ENCODE results near the gene ERRFI1.
A peak's percentile ranks its signal among the peaks of the same experiment; 100 is the strongest.
"Not testable (repeated sequence)": the region's sequence is repeated elsewhere in the genome, so short reads cannot be mapped to it uniquely, and the experiment has no call there.

The ERRFI1 gene, protein sequence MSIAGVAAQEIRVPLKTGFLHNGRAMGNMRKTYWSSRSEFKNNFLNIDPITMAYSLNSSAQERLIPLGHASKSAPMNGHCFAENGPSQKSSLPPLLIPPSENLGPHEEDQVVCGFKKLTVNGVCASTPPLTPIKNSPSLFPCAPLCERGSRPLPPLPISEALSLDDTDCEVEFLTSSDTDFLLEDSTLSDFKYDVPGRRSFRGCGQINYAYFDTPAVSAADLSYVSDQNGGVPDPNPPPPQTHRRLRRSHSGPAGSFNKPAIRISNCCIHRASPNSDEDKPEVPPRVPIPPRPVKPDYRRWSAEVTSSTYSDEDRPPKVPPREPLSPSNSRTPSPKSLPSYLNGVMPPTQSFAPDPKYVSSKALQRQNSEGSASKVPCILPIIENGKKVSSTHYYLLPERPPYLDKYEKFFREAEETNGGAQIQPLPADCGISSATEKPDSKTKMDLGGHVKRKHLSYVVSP

DNA sequence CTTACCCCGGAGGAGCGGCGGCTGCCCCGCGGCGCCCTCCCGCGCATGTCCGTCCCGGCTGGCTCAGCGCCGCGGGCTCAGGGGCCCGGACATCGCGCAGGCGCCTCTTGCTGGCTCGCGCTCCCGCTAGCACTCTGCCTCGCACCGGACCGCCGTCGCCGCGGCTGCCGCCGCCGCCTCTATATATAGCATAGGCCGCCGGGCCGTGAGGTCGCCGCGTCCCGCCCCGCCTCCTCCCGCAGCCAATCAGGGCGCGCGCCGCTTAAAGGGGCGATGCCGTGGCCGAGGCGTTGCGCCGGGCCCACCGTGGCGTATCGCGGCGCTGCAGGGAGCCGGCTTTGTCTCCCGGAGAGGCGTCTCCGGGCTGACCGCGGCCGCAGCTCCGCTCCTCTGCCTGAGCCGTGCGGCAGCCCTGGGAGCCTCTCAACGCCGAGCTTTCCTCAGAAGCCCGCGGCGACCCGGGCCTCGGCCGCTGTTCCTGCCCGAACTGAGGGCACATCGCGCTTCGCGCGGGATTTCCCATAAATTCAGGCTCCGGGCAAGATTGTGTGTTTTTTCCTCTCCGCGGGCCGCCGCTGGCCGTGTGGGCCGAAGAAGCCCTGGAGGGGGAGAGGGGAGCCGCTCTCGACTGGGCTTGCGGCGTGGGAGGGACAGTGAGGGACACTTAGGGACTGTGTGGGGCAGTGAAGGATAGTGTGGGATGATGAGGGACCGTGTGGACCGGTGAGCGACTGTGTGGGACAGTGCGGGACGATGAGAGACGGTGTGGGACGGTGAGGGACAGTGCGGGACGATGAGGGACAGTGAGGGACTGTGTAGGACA lies at the start of gene ERRFI1:
ERRFI1 (minus strand) TSS at position 157 of the 823 bp plus-strand sequence. CDS start 10,690 bp downstream, outside the sequence.
- DNase-seq (ENCODE audit: low spot score) = peak; percentile 96

DNA sequence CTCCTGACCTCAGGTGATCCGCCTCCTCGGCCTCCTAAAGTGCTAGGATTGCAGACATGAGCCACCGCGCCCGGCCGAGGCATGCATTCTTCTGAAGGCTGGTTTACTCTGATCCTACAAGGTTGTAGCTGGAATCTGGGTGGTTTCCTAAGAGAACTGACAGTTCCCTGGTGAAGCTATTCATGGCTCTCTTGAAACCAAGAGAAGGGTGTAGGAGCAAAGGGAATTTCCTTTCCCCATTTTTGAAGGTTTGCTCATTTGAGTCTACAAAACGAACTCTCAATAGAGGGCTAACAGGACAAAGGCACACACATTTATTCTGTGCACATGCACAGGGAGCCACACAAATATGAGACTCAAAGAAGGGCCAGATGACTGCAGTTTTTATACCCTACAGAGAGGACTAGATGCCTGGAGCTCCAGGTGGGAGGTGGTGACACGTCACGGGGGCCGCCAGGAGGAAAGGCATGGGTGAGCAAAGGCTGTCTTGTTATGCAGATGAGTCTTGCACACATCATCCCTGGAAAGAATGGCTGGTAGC lies 49.5 kb upstream of the ERRFI1 start:
- DNase-seq (ENCODE audit: low spot score) = peak; percentile 80

DNA sequence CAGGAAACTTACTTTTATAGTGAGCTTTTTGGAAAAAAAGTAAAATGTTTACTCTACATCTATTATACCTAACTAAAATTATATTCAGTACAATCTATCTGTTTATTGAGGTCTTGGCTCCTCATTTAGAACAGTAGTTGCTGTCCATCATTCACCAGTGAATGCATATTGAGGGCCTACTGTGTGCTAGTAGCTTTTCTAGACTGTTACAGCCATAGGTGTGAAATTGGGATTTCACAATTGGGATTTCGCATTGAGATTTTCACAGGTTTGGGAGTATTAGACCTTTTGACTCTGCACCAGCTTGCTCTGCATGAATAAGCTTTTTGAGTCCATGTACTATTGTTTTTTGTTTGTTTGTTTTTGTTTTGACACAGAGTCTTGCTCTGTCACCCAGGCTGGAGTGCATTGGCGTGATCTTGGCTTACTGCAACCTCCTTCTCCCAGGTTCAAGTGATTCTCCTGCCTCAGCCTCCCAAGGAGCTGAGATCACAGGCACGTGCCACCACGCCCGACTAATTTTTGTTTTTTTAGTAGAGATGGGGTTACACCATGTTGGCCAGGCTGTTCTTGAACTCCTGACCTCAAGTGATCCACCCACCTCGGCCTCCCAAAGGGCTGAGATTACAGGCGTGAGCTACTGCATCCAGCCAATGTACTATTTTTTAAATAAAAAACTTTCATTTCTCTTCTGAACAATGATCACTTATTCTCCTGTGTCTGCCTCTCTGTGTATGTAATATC lies 47.2 kb upstream of the ERRFI1 start:
- DNase-seq (ENCODE audit: low spot score) = no peak

DNA sequence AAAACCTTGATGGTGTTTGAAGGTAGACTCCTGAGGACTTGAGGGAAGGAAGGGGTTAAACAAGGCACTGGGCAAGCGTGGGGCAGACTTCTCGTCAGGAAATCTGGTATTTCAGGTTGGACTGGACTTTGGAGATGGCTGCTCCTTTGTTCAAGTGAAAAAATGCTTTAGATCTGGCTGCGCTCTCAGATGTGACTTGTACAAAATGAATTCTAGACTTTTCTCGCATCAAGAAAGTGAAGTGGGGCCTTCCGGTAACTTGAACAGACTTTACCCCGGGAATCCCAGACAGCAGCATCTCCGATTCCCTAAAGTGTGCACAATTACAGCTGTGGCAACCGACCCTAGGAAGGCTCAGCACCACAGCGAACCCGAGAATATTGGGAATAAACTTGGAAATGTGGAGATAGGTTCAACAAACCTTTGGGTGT lies 44.3 kb upstream of the ERRFI1 start:
- peak; percentile 53 for DNase-seq (ENCODE audit: low spot score)

DNA sequence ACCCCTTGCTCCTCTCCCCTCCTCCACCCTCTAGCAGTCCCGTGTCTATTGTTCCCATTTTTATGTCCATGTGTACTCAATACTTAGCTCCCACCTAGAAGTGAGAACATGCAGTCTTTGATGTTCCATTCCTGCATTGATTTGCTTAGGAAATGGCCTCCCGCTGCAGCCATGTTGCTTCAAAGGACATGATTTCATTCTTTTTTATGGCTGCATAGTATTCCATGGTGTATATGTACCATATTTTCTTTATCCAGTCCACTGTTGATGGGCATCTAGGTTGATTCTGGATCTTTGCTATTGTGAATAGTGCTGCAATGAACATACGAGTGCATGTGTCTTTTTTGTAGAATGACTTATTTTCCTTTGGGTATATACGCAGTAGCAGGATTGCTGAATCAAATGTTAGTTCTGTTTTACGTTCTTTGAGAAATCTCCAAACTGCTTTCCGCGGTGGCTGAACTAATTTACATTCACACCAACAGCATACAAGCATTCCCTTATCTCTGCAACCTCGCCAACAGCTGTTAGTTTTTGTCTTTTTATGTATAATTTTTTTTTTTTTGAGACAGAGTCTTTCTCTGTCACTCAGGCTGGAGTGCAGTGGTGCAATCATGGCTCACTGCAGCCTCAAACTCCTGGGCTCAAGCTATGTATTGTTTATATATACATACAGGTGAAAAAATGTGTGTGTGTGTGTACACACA lies 43.7 kb upstream of the ERRFI1 start:
- not testable (repeated sequence) for DNase-seq (ENCODE audit: low spot score)

DNA sequence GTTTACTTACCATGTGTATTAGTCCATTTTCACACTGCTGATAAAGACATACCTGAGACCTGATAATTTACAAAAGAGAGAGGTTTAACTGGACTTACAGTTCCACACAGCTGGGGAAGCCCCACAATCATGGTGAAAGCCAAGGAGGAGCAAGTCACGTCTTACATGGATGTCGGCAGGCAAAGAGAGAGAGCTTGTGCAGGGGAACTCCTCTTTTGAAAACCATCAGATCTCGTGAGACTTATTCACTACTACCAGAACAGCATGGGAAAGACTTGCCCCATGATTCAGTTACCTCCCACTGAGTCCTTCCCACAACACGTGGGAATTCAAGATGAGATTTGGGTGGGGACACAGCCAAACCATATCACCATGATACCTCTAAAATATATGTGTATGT lies 39.3 kb upstream of the ERRFI1 start:
- no peak for DNase-seq (ENCODE audit: low spot score)

DNA sequence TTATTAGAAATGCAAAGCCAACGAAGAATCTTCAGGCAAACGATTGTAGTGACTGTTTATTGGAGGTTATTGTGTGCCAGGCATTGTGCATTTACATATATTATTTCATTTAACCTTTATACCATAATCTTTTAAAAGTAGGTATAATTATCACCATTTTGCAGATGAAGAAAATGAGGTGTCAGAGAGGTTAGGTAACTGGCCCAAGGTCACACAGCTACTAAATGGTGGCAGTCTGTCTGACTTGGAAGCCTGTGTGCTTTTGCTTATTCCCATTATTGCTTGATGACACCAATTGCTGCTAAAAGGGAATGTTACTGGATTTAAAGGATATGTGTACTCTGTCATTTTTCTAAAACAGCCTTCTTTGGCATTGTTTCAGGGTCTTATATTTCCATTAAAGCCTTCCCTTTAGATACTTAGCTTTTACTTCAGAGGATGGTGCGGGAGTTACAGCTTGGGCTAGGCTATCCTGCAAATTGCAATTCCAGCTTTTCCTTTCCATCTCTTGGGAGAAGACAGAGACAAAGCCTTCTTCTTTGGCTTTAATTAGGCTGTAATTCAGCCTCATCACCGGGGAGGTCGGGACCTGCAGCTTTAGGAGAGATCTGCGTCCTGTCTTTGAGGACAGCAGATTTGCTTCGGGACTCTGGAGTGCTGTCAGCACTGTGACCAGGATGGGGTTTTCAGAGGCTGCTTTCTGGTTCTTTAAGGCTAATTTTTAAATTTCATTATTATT lies 37.4 kb upstream of the ERRFI1 start:
- no peak for DNase-seq (ENCODE audit: low spot score)

DNA sequence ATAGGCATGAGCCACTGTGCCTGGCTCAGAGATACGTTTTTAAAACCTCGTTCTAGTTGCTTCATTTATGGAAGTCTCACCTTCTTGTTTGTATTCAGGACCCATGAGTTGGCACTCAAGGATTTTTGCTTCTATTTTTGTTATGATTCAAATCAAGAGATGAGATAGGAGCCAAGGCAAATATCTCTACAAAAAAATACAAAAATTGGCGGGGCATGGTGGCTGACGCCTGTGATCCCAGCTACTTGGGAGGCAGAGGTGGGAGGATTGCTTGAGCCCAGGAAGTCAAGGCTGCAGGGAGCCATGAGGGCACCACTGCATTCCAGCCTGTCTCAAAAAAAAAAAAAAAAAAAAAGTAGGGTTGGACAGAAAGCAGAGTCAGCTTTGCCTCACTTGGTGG lies 36.8 kb upstream of the ERRFI1 start:
- no peak for DNase-seq (ENCODE audit: low spot score)

DNA sequence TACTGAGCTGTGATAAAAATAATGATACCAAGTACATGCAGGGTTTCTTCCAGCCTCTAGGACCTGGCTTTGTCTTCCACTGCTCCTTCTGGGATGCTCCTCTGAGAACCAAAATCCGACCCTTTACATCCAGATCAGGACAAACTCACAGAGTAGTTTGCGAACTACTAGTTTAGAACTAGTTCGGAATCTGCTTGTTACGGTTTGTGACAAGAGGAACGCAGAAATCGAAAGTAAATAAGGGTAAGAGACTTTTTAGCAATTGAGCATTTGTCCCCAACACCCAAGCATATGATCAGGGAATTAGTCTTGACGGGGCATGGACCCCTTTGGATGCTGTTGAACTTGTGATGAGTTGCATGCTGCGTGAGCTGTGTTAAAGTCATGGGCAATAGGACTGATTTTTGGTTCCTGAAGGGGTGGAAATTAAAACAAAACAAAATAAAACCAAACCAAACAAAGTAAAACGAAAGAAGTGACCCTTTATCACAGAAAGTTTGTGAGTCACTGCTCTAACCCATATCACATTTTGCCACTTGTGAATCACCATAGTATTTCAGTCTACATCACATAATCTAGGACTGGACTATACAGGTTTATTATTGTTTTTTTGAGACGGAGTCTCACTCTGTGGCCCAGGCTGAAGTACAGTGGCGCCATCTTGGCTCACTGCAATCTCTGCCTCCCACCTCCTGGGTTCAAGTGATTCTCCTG lies 35.7 kb upstream of the ERRFI1 start:
- no peak for DNase-seq (ENCODE audit: low spot score)

DNA sequence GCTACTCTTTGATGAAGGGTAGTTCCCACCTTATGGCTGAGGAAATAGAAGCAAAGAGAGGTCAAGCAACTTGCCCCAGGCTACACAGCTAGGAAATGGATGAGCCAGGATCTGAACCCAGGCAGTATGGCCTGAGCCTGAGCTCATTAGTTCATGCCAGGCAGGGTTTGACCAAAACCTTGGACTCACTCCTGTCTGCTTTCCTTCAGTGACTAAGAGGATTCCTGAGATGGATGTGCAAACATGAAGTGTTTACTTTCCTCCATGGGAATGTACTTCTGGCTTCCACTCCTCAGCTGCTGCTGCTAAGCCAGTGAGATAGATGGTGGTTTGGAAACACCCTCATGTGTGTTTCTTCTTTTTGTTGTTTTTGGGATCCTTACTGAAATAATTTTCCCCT lies 35.1 kb upstream of the ERRFI1 start:
- DNase-seq (ENCODE audit: low spot score) = peak; percentile 92

DNA sequence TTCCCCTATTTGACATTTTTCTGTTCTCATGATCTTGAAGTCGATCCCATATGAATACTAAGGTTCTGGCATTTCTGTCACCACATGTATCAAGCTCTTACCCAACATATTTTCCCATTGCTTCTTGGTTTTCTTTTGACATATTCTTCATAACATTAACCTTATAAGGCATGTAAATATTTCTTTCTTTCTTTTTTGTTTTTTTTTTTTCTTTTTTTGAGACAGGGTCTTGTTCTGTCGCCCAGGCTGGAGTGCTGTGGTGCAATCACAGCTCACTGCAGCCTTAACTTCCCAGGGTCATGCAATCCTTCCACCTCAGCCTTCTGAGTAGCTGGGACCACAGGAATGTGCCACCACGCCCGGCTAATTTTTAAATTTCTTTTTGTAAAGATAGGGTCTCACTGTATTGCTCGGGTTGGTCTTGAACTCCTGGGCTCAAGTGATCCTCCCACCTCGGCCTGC lies 33.1 kb upstream of the ERRFI1 start:
- DNase-seq (ENCODE audit: low spot score) = peak; percentile 33

DNA sequence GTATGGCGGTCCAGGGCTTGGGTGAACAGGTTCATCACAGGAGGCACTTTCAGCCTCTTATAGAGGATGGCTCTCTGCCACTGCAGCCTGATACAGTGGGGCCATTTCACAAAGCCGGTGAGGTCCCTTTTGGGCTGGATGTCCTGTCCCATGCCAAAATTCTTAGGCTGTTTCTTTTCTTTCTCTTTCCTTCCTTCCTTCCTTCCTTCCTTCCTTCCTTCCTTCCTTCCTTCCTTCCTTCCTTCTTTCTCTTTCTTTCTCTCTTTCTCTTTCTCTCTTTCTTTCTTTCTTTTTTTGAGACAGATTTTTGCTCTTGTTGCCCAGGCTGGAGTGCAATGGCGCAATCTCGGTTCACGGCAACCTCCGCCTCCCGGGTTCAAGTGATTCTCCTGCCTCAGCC lies 31.7 kb upstream of the ERRFI1 start:
- not testable (repeated sequence) for DNase-seq (ENCODE audit: low spot score)

DNA sequence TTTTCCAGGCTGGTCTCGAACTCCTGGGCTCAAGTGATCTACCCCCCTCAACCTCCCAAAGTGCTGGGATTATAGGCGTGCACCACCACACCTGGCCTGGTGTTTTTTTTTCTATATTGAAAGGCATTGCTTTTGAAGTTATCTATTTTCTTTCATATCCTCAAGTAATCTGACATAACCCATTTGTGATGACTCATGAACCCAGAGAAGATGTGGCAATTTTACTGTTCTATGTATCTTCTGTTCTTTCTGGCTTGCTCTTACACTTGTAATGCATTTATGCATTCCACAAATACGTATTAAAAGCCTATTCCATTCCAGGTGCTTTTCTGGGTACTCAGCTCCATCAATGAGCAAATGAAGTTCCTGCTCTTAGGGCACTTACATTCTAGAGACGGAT lies 29.9 kb upstream of the ERRFI1 start:
- DNase-seq (ENCODE audit: low spot score) = no peak

DNA sequence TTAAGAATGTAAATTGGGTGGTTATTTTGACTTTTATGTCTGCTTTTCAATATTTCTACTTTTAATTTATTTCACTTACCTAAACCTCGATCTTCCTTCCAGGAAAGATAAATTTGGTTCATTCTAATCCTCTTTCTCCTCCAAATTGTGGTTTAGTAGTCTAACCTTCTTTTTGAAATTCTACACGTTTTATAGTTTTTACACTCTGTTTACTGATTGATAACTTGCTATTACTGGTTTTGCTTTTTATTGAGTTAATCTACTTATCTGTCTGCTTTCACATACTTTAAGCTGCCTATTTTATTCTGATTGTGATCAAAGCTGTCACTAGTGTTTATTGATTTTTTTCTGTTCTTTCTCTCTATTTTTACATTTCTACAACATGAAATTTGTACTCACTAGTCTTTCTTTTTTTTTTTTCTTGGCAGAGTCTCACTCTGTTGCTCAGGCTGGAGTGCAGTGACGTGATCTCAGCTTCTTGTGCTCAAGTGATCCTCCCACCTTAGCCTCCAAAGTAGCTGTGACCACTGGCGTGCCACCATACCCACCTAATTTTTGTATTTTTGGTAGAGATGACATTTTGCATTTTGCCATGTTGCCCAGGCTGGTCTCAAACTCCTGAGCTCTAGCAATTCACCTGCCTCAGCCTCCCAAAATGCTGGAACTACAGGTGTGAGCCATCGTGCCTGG lies 27.9 kb upstream of the ERRFI1 start:
- DNase-seq (ENCODE audit: low spot score) = no peak

DNA sequence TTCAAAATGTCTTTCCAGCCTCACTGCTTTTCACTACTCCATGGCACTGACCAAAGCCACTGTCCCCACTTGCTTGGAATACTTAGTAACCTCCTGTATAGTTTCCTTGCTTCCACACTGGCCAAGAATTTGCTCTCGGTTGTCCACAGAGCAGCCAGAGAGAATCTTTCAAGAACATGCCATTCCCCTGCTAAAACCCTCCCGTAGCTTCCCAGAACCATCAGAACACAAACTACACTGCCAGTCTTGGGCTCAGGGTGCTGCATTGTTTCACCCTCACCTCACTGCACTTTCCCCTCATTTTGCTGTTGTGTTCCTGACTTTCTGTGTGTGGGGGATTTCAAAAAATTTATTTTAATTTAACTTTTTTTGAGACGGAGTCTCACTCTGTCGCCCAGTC lies 25.5 kb upstream of the ERRFI1 start:
- DNase-seq (ENCODE audit: low spot score) = no peak

DNA sequence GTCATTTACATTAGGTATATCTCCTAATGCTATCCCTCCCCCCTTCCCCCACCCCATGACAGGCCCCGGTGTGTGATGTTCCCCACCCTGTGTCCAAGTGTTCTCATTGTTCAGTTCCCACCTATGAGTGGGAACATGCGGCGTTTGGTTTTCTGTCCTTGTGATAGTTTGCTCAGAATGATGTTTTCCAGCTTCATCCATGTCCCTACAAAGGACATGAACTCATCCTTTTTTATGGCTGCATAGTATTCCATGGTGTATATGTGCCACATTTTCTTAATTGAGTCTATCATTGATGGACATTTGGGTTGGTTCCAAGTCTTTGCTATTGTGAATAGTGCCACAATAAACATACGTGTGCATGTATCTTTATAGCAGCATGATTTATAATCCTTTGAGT lies 23.1 kb upstream of the ERRFI1 start:
- DNase-seq (ENCODE audit: low spot score) = not testable (repeated sequence)

DNA sequence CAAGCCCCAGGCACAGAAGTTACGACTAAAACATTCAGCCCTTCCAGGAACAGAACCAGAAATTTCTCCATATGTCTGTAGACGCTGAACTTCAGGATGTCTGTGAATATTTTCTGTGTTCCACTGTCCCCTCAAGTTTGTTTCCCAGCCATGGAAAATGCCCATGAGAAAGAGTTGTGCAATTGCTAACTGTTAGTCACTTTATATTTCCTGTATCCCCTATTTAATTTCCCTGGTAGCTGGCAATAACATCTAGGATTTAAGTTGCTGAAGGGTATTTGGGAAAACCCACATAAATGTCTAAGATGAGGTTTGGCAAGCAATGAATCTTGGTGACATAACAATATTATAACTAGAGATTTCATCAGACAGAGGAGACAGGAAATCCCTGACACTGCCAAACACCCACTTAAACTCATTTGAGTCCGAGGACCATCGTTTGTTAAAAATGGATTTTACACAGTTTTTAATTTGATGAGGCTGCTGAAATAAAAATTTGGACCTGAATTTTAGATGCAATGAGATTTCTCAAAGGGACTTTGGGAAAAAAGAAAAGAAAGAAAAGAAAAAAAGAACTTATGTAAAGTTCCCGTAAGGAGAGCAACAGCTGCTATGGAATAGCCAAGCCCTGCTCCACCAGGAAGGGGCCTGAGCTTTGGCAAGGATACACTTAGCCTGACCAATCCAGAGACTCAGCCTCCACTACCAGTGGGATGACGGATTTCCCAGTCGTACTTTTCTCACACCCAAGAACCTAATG lies 21.8 kb upstream of the ERRFI1 start:
- peak; percentile 43 for DNase-seq (ENCODE audit: low spot score)

DNA sequence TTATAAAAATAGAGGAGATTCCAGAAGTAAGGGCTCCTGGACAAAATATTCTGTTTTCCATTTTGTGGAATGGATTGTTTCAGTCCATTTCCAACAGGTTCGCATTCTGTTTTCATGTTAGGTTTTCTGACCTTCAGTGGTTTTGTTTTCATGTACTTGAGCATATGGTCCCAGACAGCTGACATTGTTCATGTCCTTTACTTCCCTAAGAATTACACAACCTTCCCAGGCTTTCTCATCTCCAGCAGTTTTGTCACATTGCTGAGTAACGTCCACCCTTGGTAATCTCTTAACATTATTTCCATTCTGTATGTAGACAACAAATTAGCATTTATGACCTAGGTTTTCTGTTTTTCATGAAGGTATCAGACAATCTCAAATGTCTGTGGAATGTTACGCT lies 21.0 kb upstream of the ERRFI1 start:
- DNase-seq (ENCODE audit: low spot score) = peak; percentile 41

DNA sequence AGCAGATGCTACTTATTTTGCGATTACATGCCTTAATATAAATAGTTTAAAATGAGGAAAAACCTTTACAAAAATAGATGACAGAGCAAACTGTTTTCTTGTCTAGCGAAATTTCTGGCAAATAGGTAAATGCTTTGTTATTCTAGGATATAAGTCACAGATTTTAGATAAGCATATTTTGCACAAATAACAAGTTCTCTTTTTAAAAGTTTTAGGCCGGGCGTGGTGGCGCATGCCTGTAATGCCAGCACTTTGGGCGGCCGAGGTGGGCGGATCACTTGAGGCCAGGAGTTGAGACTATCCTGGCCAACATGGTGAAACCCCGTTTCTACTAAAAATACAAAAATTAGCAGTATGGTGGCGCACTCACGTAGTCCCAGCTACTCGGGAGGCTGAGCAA lies 20.3 kb upstream of the ERRFI1 start:
- DNase-seq (ENCODE audit: low spot score) = no peak

Measured in kidney tubule cell (primary cell).